Ovary (tissue), 3 donors: ENCODE data around the gene KRT2.

Experiments used
- POLR2A ChIP-seq: fragments of 450-650 bp; IDR thresholded peaks from one replicate; pipeline ENCODE4 v1.6.1; 2017; ENCODE audit warnings: antibody characterized with exemption, mild to moderate bottlenecking, moderate library complexity
- TF ChIP-seq, protein P1 (sequence below), 3 donors: fragments of 450-650 bp in 2 of 3; fragments of 200-600 bp in 1 of 3; IDR thresholded peaks; one replicate each; pipeline versions ENCODE4 v1.5.1 to v1.8.0; 2016 to 2022; ENCODE audit warnings: antibody characterized with exemption in 3 of 3, mild to moderate bottlenecking in 1 of 3
- donor health status: DM: no; HTN: no; CAD: no.

DNA sequence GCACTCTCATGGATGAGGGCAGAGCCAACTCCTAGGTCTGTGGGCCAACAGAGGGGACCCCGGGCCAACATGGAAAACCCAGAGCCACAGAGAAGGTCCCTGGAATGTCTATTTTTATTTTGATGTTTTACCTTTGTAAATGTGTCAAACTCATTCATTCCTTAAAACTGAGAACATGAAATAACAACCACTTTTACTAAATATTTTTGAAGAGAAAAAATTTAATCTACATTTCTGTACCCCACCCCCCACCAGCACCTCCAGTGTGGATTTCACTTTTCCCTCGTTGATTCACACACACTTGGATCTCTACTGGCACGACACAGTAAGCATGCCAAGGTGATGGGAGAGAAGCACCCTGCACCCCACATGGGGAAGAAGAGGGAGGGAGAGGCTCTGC, 44.6 kb upstream of the KRT2 start:
- TF ChIP-seq, protein P1, sequence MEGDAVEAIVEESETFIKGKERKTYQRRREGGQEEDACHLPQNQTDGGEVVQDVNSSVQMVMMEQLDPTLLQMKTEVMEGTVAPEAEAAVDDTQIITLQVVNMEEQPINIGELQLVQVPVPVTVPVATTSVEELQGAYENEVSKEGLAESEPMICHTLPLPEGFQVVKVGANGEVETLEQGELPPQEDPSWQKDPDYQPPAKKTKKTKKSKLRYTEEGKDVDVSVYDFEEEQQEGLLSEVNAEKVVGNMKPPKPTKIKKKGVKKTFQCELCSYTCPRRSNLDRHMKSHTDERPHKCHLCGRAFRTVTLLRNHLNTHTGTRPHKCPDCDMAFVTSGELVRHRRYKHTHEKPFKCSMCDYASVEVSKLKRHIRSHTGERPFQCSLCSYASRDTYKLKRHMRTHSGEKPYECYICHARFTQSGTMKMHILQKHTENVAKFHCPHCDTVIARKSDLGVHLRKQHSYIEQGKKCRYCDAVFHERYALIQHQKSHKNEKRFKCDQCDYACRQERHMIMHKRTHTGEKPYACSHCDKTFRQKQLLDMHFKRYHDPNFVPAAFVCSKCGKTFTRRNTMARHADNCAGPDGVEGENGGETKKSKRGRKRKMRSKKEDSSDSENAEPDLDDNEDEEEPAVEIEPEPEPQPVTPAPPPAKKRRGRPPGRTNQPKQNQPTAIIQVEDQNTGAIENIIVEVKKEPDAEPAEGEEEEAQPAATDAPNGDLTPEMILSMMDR (IDR thresholded peaks at IDR 0.05) = no peak
- no peak for TF ChIP-seq POLR2A
